ENCODE measurements around the gene ALOX5.

Gene ALOX5

GRCh38 chr10:45439365-45439764, 65.3 kb downstream of the ALOX5 start:
- Histone ChIP-seq H3K79me2 (ENCODE audit: low read length) (no peaks in the 10 kb centered on the region), H3K4me2 (ENCODE audit: low read depth, low read length) (no peak overlapping the region), H3F3A (ENCODE audit: insufficient read depth, low read length) (peaks cover 20% of the 10 kb centered on the region), H3K27me3 (replicated peaks; ENCODE audit: insufficient read depth, low read length) (no peaks in the 10 kb centered on the region), H4K20me1 (ENCODE audit: insufficient read depth, low read length) (no peaks in the 10 kb centered on the region), H3K9me2 (replicated peaks; ENCODE audit: insufficient read depth, low read length) (no peaks in the 10 kb centered on the region), H3K4me3 (ENCODE audit: low read length) (no peak overlapping the region), H3K9me3 (replicated peaks; ENCODE audit: insufficient read depth, low read length) (no peaks in the 10 kb centered on the region), H2AFZ (ENCODE audit: low read length) (no peak overlapping the region), H3K27ac (ENCODE audit: low read length) (no peak overlapping the region), H3K36me3 (replicated peaks; ENCODE audit: insufficient read depth, low read length) (no peaks in the 10 kb centered on the region), H3K9ac (ENCODE audit: low read length) (no peak overlapping the region), H3K4me1 (ENCODE audit: low read length) (peaks cover 30% of the 10 kb centered on the region)
- no peak for DNase-seq
- TF ChIP-seq EZH2phosphoT487 (IDR thresholded peaks at IDR 0.05; ENCODE audit: low read length) (no peak), CTCF (IDR thresholded peaks at IDR 0.05; ENCODE audit: low read length) (no peak), EZH2 (optimal IDR thresholded peaks at IDR 0.05; ENCODE audit: low read depth, low read length) (no peak)

- DNase-seq, result no peak
- no peaks in the 10 kb centered on the region for H3K9me3 ChIP-seq (replicated peaks; ENCODE audit: insufficient read depth, low read length)
Observed at GRCh38 chr10:45439873-45440272, 65.9 kb downstream of the ALOX5 start.

GRCh38 chr10:45440511-45441062, 66.6 kb downstream of the ALOX5 start:
- no peak for DNase-seq
- H3K36me3 ChIP-seq (replicated peaks; ENCODE audit: insufficient read depth, low read length), result no peaks in the 10 kb centered on the region
- TF ChIP-seq EZH2 (optimal IDR thresholded peaks at IDR 0.05; ENCODE audit: low read depth, low read length) (no peak), EZH2phosphoT487 (IDR thresholded peaks at IDR 0.05; ENCODE audit: low read length) (no peak), CTCF (IDR thresholded peaks at IDR 0.05; ENCODE audit: low read length) (no peak)
- H3K4me2 ChIP-seq (ENCODE audit: low read depth, low read length), result no peak overlapping the region
- no peak overlapping the region for H3K9ac ChIP-seq (ENCODE audit: low read length)
- H4K20me1 ChIP-seq (ENCODE audit: insufficient read depth, low read length), result no peaks in the 10 kb centered on the region
- H3K9me3 ChIP-seq (replicated peaks; ENCODE audit: insufficient read depth, low read length), result no peaks in the 10 kb centered on the region
- H2AFZ ChIP-seq (ENCODE audit: low read length), result no peak overlapping the region
- H3K4me1 ChIP-seq (ENCODE audit: low read length), result peaks cover 18% of the 10 kb centered on the region
- H3K79me2 ChIP-seq (ENCODE audit: low read length), result no peaks in the 10 kb centered on the region
- H3K27ac ChIP-seq (ENCODE audit: low read length), result no peak overlapping the region
- H3K27me3 ChIP-seq (replicated peaks; ENCODE audit: insufficient read depth, low read length), result no peaks in the 10 kb centered on the region
- H3F3A ChIP-seq (ENCODE audit: insufficient read depth, low read length), result peaks cover 8% of the 10 kb centered on the region
- H3K4me3 ChIP-seq (ENCODE audit: low read length), result no peak overlapping the region
- no peaks in the 10 kb centered on the region for H3K9me2 ChIP-seq (replicated peaks; ENCODE audit: insufficient read depth, low read length)

More at GRCh38 chr10:45439873-45440272, 65.9 kb downstream of the ALOX5 start:
- Histone ChIP-seq H4K20me1 (ENCODE audit: insufficient read depth, low read length) (no peaks in the 10 kb centered on the region), H3K36me3 (replicated peaks; ENCODE audit: insufficient read depth, low read length) (no peaks in the 10 kb centered on the region), H3K4me1 (ENCODE audit: low read length) (peaks cover 25% of the 10 kb centered on the region), H3F3A (ENCODE audit: insufficient read depth, low read length) (peaks cover 15% of the 10 kb centered on the region), H3K4me3 (ENCODE audit: low read length) (no peak overlapping the region), H3K27ac (ENCODE audit: low read length) (no peak overlapping the region), H3K4me2 (ENCODE audit: low read depth, low read length) (no peak overlapping the region), H3K79me2 (ENCODE audit: low read length) (no peaks in the 10 kb centered on the region), H2AFZ (ENCODE audit: low read length) (no peak overlapping the region), H3K9me2 (replicated peaks; ENCODE audit: insufficient read depth, low read length) (no peaks in the 10 kb centered on the region), H3K9ac (ENCODE audit: low read length) (no peak overlapping the region), H3K27me3 (replicated peaks; ENCODE audit: insufficient read depth, low read length) (no peaks in the 10 kb centered on the region)
- TF ChIP-seq EZH2 (optimal IDR thresholded peaks at IDR 0.05; ENCODE audit: low read depth, low read length) (no peak), EZH2phosphoT487 (IDR thresholded peaks at IDR 0.05; ENCODE audit: low read length) (no peak)
